Measurements from ENCODE around the gene LHFPL3.

The LHFPL3 gene

DNA sequence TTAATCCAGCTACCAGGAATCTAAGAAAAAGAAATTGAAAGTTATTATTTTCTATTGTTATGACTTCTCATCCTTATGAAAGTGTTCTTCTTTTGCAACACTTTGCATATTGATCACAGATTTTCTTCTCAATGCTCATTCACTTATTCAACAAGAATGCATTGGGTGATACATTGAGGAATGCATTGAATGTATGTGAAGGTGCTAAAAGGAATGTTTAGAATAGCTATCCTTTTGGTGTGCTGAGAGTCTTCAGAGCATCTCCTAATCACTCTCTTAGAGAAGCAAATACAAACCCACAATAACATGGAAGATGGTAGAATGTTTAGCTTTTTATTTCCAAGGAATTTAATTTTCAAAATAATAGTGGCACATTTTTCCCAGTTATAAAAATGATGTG is 563.5 kb downstream of the LHFPL3 start:
- Mint-ChIP-seq H3K27ac (no peak overlapping the region), H3K4me3 (no peak overlapping the region), H3K9me3 (no peaks in the 10 kb centered on the region), H3K27me3 (ENCODE audit: low read depth) (no peaks in the 10 kb centered on the region), H3K36me3 (ENCODE audit: low read depth) (no peaks in the 10 kb centered on the region), H3K4me1 (peaks cover 8% of the 10 kb centered on the region)
- TF ChIP-seq, protein P1, sequence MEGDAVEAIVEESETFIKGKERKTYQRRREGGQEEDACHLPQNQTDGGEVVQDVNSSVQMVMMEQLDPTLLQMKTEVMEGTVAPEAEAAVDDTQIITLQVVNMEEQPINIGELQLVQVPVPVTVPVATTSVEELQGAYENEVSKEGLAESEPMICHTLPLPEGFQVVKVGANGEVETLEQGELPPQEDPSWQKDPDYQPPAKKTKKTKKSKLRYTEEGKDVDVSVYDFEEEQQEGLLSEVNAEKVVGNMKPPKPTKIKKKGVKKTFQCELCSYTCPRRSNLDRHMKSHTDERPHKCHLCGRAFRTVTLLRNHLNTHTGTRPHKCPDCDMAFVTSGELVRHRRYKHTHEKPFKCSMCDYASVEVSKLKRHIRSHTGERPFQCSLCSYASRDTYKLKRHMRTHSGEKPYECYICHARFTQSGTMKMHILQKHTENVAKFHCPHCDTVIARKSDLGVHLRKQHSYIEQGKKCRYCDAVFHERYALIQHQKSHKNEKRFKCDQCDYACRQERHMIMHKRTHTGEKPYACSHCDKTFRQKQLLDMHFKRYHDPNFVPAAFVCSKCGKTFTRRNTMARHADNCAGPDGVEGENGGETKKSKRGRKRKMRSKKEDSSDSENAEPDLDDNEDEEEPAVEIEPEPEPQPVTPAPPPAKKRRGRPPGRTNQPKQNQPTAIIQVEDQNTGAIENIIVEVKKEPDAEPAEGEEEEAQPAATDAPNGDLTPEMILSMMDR (IDR thresholded peaks at IDR 0.05; ENCODE audit: unreplicated experiment in 3 of 3) = no peak

DNA sequence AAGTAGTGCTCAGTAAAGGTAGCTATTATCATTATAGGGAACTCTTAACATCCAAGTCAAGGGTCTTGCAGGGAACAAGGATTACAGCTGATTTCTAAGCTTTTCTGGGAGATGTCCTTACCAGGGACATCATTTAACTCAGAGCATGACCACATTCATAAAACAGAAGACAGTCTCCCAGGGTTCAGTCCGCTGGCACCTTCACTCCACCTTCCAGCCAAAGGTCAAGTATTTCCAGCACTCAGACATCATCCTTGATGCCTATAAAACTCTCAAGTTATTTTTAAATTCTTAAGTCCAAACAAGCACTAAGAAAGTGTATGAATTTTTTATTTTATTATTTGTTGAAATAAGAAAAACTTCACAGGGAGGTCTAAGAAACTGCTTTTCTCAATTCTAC is 565.9 kb downstream of the LHFPL3 start:
- TF ChIP-seq, protein P1 (IDR thresholded peaks at IDR 0.05; ENCODE audit: unreplicated experiment in 3 of 3) = no peak
- Mint-ChIP-seq H3K4me3 (no peak overlapping the region), H3K4me1 (peaks cover 5% of the 10 kb centered on the region), H3K27ac (no peak overlapping the region), H3K27me3 (ENCODE audit: low read depth) (no peaks in the 10 kb centered on the region), H3K9me3 (no peaks in the 10 kb centered on the region), H3K36me3 (ENCODE audit: low read depth) (no peaks in the 10 kb centered on the region)

DNA sequence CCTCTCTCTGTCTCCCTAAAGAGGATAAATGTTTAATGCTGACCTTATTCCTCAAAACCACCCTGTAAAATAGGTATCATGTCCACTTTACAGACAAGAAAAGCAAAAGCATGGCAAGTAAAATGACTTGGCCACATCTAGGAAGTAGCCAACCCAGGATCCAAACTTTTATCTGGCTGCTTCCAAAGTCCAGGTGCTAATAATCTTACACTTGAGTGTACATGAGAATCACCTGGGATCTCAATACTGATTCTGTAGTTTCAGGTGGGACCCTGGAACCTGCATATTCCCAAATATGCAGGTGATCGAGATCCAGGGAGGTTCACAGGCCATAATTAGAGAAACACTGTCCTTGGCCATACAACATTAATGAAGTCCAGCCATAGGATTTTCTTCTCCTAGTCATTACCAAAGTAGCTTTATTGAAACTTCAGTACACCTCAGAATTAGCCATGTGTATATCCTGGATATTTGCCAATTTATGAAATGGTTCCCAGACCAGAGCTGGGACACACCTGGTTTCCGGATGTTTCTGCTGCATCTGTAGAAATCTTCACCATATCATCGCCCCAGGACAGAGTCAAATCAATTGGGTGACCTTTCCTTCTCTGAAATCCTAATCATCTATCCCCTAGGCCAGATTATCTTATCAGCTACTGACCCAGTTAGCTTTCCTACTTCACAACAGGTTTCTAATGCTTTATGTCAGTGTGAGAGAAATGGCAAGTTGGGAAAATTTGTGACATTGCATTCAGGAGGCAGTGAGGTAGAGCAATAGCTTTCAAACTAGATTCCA is 566.5 kb downstream of the LHFPL3 start:
- Mint-ChIP-seq H3K27me3 (ENCODE audit: low read depth) (no peaks in the 10 kb centered on the region), H3K27ac (no peak overlapping the region), H3K4me3 (no peak overlapping the region)

DNA sequence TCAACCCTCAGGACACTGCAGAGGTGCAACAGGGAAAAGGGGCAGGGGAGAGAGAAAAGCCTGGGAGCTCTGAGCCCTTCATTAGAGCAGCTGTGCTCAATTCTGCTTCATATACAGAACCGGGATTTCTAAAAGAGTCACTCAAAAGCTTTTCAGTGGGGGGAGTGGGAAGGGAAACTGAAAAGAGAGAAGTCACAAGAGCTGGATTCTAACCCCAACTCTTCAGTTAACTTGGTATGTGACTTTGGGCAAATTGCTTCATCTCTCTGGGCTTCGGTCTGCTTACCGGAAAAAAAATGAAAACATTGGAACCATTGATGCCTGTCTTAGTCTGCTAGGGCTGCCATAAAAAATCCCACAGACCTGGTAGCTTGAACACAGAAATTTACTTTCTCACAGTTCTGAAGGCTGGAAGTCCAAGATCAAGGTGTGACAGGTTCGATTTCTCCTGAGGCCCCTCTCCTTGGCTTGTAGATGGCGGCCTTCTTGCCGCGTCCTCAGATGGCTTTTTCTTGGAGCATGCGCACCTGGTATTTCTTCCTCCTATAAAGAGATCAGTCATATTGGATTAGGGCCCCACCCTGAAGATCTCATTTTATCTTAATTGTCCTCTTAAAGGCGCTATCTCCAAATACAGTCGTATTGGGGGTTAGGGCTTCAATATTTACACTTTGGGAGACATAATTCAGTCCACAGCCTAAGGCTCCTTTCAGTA is 567.3 kb downstream of the LHFPL3 start:
- Mint-ChIP-seq H3K27me3 (ENCODE audit: low read depth) (no peaks in the 10 kb centered on the region), H3K4me3 (no peak overlapping the region), H3K9me3 (no peaks in the 10 kb centered on the region), H3K27ac (no peak overlapping the region), H3K36me3 (ENCODE audit: low read depth) (no peaks in the 10 kb centered on the region), H3K4me1 (peaks cover 5% of the 10 kb centered on the region)
- TF ChIP-seq, protein P1 (IDR thresholded peaks at IDR 0.05; ENCODE audit: unreplicated experiment in 3 of 3) = no peak

More for the DNA sequence above, 566.5 kb downstream of the LHFPL3 start:
- TF ChIP-seq, protein P1 (IDR thresholded peaks at IDR 0.05; ENCODE audit: unreplicated experiment in 3 of 3) = no peak
- peaks cover 5% of the 10 kb centered on the region for H3K4me1 Mint-ChIP-seq
- no peaks in the 10 kb centered on the region for H3K36me3 Mint-ChIP-seq (ENCODE audit: low read depth)
- H3K9me3 Mint-ChIP-seq = no peaks in the 10 kb centered on the region

DNA sequence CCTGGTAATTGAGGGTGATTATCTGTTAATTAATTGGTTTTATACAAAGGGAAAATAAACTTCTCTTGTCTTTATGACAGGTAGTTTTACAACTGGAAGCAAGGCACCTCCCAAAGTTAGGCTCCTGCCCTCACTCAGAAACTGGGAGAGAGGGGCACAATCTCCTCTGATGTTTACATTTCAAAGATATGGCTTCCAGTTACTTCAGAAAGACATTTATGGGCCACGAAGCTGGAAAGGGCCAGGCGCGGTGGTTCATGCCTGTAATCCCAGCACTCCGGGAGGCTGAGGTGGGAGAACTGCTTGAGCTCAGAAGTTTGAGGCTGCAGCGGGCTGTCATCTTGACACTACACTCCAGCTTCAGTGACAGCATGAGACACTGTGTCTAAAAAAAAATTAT is 570.0 kb downstream of the LHFPL3 start:
- Mint-ChIP-seq H3K4me1 (peaks cover 10% of the 10 kb centered on the region), H3K9me3 (no peaks in the 10 kb centered on the region), H3K27me3 (ENCODE audit: low read depth) (no peaks in the 10 kb centered on the region), H3K4me3 (no peak overlapping the region), H3K36me3 (ENCODE audit: low read depth) (peaks cover 11% of the 10 kb centered on the region), H3K27ac (no peak overlapping the region)
- TF ChIP-seq, protein P1 (IDR thresholded peaks at IDR 0.05; ENCODE audit: unreplicated experiment in 3 of 3) = no peak
